ENCODE data around the gene RALGPS1.

GRCh38 chr9:127229691-127230417 is 315.3 kb downstream of the RALGPS1 start:
- TF ChIP-seq POLR2A (IDR thresholded peaks at IDR 0.05): no peak
- no peak for TF ChIP-seq CTCF (IDR thresholded peaks at IDR 0.05)

Data from lower leg skin (tissue), 3 donors.